GM15510 (cell line): Measurements from ENCODE around the gene C17orf58.

Experiments used
- POLR2A ChIP-seq: IDR thresholded peaks from 3 replicates; pipeline ENCODE4 v1.6.1; 2011; ENCODE audit warnings: borderline replicate concordance; ENCODE audit not compliant: insufficient read length; ENCODE audit errors: extremely low read depth

C17orf58 gene

DNA sequence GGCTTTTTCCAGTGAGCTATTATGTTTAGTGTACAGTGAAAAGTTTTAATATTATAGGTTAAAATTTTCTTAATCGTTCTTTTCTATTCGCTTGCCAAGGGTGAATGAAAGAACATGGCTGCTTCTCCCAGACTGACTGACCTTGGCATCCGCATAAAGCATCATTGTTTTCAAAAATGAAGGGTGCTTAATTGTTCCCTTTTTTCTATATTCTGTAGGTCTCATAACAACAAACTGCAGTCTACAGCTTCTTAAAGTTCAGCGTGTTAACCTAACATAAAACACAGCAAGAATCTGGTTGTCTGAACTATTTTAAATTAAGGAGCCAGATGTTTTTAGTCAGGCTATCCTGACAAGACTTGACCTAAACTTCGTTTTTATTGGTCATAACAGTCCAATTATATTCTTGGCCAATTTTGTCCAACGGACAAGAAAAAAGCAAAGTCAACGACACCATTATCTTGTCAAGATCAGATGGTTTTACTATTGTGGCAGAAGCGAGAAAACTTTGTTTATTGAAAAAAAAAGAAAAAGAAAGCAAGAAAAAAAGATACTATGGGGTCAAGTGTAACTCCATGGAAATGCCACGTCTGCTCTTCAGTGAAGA is 14.1 kb downstream of the C17orf58 start:
- no peak for TF ChIP-seq POLR2A

DNA sequence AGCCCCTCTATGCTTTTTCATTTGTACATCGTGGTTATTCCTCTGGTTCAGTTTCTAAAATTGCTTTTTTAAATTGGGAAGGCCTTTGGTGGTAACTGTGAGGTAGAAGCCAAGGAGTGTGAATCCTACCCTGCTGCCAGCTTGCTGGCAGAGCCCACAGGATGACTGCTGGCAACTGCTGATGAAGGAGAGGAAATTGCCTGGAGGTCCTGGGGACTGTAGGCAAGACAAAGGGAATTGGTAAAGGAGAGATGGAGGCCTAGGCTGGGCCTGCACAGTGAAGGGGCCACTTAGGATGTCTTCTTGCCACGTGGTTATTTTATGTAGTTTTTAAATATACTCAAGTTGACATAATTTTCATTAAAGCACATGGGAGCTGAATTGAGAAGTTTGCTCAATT is 15.8 kb downstream of the C17orf58 start:
- no peak for TF ChIP-seq POLR2A

DNA sequence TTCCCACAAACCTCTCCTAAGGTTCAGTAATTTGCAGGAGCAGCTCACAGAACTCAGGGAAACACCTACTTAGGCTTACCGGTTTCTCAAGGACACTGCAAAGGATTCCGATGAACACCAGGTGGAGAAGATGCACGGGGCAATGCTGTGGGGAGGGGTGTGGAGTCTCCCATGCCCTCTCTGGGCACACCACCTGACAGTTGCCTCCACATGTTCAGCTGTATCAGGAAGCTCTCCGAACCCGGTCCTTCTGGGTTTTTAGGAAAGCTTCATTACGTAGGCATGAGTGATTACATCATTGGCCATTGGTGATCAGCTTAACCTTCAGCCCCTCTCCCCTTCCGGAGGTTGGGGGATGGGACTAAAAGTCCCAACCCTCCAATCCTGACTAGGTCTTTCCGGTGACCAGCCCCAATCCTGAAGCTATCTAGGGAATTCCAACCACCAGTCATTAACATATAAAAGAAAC is 21.6 kb downstream of the C17orf58 start:
- TF ChIP-seq POLR2A, result no peak

DNA sequence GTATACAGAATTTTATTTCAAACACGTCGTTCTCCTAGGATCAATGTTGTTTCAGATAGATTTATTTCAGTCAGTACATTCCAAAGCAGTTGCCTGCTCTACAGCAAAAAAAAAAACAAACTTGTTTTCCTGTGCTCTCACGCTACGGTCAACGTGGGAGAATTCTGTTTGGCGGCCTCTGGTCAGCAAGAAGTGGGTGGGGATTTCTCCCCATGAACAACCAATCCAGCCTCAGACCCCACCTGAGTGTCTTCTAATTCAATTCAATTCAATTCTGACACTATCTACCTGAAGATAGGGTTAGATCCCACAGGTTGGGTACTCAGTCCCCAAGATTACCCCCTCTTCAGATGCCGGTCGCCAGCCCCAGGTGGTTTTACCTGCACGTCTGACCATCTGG is 22.1 kb downstream of the C17orf58 start:
- no peak for TF ChIP-seq POLR2A

DNA sequence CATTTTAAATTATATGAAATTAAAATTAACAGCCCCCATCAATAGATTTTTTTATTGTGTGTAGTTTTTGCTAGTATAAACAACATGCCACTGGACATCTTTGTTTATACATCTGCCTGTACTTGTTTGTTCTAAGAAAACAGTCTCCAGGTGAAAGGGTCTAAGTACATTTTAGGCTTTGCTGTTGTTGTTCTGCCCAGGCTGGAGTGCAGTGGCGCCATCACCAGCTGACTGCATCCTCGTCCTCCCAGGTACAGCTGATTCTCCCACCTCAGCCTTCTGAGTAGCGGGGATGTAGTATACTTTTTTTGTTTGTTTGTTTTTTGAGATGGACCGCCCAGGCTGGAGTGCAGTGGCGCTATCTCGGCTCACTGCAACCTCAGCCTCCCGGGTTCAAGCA is 25.5 kb downstream of the C17orf58 start:
- no peak for TF ChIP-seq POLR2A

DNA sequence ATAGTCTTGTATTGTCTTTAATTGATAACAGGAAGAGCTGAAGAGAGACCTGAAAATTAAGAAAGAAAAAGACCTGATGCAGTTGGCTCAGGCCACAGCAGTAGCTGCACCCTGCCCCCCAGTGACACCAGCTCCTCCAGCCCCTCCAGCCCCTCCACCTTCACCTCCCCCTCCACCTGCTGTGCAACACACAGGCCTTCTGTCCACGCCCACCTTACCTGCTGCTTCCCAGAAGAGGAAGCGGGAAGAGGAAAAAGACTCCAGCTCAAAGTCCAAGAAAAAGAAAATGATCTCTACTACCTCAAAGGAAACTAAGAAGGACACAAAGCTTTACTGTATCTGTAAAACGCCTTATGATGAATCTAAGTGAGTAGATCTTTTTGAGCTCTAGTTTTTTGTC is 36.8 kb downstream of the C17orf58 start:
- TF ChIP-seq POLR2A, result no peak

DNA sequence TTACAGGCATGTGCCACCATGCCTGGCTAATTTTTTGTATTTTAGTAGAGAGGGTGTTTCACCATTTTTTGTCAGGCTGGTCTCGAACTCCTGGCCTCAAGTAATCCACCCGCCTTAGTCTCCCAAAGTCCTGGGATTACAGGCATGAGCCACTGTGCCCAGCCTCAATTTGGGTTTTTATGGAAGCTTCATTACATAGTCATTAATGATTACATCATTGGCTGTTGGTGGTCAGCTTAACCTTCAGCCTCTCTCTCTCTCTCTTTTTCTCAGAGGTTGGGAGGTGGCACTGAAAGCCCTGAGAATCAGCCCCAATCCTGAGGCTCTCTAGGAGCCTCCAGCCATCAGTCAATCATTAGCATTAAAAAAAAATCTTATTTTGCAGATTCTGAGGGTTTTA is 45.3 kb downstream of the C17orf58 start:
- no peak for TF ChIP-seq POLR2A

DNA sequence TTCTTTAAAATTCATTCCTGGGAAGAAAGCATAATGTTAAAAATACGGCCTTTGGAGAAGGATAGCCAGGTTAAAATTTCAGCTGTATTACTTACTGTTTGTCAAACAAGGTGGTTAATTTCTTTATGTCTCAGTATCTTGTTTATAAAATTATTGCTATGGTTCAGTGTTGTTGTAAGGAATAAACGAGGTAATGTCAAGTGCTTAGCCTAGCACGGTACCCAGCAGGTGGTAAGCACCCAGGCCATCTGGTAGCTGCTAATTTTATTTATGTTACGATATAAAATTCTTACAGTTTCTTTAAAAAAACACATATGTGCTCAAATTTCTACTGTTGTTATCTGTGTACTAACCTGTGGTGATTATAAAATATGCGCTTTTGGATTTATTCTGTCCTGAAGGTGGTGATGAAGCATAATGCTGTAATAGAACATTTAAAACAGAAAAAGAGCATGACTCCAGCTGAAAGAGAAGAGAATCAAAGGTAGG is 48.9 kb downstream of the C17orf58 start:
- TF ChIP-seq POLR2A, result no peak

DNA sequence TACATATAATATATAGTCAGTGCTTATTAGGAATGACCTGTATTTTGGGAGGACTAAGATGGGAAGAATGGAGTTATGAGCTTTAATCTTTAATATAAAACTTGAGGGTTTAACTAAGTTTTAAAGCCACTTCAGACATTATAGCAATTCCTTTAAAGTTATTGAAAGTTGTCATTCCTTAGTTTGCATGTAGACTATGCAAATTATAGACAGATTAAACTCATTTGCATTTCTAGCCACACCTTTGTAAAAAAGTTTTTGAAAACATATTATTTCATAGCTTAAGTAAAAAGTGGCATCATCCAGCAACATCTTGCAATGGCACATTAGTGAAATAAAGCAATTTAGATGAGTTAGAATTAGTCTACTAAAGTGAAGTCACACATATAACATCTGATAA is 49.8 kb downstream of the C17orf58 start:
- no peak for TF ChIP-seq POLR2A

DNA sequence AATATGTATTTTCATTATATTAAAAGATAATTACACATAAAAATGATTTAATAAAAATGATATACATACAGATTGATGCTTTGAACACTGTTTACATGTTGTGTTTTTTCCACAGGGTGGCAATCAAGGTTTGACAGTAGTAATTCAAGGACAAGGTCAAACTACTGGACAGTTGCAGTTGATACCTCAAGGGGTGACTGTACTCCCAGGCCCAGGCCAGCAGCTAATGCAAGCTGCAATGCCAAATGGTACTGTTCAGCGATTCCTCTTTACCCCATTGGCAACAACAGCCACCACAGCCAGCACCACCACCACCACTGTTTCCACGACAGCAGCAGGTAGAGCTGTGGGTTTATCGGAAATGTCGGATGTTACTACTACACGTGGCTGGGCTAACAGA is 52.2 kb downstream of the C17orf58 start:
- no peak for TF ChIP-seq POLR2A

DNA sequence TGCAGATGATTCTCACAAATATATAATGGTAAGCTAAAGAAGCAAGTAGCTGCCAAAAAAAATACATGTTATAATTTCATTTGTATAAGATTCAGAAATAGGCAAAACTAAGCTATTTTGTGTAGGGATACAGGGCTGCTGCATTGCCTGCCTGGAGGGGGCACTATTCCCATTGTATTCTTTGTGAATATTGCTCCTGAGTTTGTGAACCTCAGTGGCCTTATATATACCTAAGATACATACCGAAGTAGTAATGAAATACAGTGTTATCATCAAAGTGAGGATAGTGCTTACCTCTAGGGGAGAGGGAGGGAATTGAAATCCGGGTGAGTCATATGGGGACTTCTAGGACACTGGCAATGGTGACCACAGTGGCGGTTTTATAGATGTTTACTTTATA is 53.5 kb downstream of the C17orf58 start:
- no peak for TF ChIP-seq POLR2A
